GM12875 (cell line): Measurements from ENCODE around the gene TAF15.

Experiments used
- H3K4me3 ChIP-seq: one replicate; pipeline ENCODE4 v1.5.1; 2011; ENCODE audit warnings: low read depth, low read length, control low read depth
- TF ChIP-seq, protein P1 (sequence below): IDR thresholded peaks from 2 replicates; pipeline ENCODE4 v1.5.1; 2011; ENCODE audit warnings: low read depth, mild to moderate bottlenecking, control low read depth, inconsistent platforms, low read length, moderate library complexity, borderline replicate concordance; ENCODE audit not compliant: insufficient read depth

The TAF15 gene

GRCh38 chr17:35786941-35787432, 22.3 kb upstream of the TAF15 start:
- TF ChIP-seq, protein P1, sequence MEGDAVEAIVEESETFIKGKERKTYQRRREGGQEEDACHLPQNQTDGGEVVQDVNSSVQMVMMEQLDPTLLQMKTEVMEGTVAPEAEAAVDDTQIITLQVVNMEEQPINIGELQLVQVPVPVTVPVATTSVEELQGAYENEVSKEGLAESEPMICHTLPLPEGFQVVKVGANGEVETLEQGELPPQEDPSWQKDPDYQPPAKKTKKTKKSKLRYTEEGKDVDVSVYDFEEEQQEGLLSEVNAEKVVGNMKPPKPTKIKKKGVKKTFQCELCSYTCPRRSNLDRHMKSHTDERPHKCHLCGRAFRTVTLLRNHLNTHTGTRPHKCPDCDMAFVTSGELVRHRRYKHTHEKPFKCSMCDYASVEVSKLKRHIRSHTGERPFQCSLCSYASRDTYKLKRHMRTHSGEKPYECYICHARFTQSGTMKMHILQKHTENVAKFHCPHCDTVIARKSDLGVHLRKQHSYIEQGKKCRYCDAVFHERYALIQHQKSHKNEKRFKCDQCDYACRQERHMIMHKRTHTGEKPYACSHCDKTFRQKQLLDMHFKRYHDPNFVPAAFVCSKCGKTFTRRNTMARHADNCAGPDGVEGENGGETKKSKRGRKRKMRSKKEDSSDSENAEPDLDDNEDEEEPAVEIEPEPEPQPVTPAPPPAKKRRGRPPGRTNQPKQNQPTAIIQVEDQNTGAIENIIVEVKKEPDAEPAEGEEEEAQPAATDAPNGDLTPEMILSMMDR = no peak
- H3K4me3 ChIP-seq = no peak overlapping the region

DNA sequence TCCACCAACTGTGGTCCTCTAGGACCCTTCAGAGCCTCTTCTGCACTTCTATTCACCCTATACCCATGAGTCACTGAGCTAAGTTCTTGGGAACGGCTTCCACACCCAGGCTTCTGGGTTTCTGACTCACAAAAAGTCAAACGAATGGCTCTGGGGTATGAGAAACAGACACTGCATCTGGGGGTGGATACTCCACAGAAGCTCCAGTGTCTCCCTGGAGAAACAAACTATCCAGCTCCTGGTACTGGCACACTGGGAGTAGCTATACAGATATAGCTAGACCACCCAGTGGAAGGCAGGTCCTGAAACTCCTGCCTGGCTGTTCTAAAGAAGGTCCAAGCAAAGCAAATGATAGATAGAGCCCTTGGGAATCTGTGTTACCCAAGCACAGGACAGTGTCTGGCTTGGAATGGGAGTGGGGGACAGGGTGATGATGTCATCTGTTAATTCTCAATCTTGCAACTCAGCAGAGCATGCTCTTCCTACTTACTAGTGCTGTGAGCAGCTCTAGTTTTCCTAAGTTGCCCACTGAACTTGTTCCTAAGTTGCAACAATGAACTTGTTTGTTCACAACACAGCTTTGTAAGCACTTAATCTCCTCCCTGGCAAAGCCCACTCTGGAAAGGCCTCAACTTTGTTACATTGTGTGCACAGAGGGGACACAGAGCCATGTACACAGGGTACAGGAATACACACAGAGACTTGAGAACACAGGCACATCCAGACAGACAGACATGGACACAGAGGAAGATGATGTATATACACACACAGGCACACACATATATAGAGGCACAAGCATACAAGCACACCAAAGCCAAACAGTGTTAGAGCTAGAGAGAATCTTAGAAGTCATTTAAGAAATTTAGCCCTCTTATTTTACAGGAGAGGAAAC, 20.6 kb upstream of the TAF15 start:
- no peak overlapping the region for H3K4me3 ChIP-seq
- TF ChIP-seq, protein P1 = no peak

GRCh38 chr17:35790841-35791240, 18.4 kb upstream of the TAF15 start:
- no peak overlapping the region for H3K4me3 ChIP-seq
- TF ChIP-seq, protein P1 = no peak

DNA sequence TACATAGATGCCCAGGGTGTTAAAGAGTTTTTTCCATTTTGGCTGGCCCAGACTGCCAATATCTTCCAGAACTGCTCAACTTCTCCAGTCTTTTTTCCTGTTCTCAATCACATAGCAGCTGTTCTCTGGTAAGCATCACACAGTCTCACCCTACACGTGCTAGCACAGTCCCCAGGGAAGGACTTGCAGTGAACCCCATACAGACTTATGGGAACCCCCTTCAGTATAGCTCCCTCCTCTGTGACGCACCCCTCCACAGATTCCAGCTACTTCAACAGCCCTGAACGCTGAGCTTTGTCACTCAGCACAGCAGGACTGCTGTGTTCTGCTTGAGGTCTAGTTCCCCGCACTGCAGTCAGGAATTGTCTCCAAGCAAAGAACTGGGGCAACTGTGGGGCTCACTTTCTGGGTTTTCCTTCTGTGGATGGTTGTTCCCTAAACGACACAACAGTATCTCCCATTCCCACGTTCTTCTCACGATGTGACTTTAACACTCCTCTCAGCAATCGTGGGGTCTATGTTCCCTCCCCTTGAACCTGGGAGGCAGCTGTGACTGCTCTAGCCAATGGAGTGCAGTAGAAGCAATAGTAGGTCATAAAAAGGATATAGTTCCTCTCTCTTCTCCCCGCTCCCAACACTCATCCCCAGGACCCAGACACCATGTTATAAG, 17.5 kb upstream of the TAF15 start:
- H3K4me3 ChIP-seq = no peak overlapping the region
- TF ChIP-seq, protein P1 = no peak

GRCh38 chr17:35793257-35793656, 16.0 kb upstream of the TAF15 start:
- H3K4me3 ChIP-seq = no peak overlapping the region
- TF ChIP-seq, protein P1 = no peak

- H3K4me3 ChIP-seq = no peak within 1 kb of the TSS
- TF ChIP-seq, protein P1 = no peak
Observed at GRCh38 chr17:35795007-35795870, 14.0 kb upstream of the TAF15 start, which contains the start of gene MMP28. MMP28 (minus strand) TSS chr17:35795641; CDS start chr17:35795377, 264 bp downstream.
